Ramos (cell line): ENCODE data around the gene FGF3.

Source experiments
- in situ Hi-C: fragments of 300-500 bp; cut with MboI; formaldehyde crosslinking; loops from one replicate; pipeline ENCODE4 v1.14.3; 2022; ENCODE audit warnings: low sequenced_read_pairs; ENCODE audit not compliant: unreplicated experiment

Gene FGF3

GRCh38 chr11:69825941-69826340 lies 6.7 kb upstream of the FGF3 start:
- in situ Hi-C loops = no loop called here

DNA sequence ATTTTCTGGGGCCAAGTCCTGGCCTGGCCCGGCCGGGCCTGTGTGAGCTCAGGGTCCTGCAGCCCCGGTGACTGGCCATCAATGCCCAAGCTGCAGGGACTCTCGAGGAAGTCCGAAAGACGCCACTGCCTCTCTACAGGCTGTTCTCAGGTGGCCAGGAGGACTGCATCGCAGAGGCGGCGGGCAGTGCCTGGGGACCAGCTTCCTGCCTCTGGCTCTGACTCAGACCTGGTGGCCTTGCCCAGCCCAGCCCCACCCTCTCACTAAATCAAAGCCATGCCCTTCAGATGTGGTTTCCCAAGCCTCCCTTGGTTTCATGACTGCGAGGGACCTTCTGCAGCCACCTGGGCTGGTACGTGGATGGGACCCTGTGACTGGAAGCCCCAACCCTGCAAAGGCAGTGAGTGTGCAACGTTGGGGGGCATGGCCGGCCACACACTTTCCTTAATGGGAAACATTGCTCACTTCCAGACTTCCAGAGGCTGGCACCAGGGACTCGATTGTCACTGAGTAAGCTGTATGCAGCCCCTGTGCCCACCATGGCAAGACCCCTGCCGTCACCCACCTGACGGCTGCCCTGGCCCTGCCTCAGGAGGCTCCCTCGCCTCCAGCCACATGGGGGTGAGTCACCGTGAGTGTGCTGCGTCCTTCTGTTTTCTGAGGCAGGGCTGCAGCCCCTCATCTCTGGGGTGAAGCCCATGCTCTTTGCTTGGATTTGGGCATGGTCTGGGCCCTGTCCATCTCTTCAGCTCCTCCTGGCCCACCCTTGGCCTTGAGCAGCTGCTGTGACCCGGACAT lies 6.0 kb upstream of the FGF3 start:
- in situ Hi-C loops = no loop called here

DNA sequence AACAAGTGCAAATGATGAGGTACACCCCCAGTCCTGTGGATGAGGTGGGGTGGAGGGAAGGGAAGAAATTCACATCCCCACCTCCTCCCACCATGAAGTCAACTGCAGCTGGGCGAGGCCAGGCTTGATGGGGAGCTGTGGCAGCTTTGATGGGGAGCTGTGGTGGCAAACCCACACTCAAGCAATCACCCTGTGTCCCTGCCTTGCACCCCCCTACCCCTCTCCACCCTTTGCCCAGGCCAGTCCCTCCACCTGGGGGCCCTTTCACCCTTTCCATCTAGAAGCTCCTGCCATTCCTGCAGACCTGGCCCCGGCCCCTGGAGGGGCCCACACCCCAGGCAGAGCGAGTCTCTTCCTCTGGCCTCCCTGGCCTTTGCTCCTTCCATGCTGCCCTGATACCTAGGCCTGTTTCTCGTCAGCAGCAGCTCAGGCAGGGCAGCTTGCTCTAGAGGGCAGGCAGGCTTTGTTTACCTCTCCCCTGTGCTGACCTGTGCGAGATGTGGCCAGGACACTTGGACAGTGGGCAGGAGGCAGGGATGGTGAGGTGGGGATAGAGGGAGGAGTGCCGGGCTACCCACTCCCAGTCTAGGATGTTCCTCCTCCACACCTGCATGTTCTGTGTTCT lies 4.5 kb upstream of the FGF3 start:
- in situ Hi-C loops = no loop called here

DNA sequence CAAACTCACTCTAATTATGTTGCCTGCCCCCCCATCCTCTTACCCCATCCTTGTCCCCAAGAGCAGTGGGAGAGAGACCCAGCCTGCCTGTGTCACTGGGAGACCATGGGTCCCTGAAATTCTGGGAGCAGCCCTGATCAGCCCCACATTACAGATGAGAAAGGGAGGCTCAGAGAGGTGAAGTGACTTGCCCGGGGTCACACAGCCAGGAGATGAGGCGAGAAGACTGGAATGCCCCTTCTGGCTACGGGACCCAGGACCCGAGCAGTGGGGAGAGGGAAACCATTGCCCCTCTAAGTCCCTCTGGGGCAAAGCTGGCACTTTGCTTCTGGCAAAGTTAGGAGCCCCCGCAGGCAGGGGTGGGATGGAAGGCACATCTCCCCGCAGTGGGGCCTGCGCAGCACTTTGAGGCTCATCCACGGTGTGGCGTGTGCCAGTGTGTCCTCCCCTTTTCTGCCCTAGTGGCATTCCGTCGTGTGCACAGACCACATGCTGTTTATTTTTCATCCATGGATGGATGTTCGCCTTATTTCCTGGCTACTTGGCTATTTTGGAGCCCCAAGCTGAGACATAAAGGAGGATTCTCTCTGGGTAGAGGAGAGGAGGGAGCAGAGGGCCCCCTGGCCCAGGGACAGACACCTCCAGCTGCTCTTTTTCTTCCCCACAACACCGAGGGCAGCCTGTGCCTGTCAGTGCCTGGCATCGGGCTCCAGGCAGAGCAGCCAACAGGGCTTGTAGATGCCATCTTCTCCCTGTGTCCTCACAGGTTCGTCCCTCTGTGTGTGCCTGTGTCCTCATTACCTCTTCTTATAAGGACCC lies 3.7 kb upstream of the FGF3 start:
- in situ Hi-C loops = no loop called here

GRCh38 chr11:69821511-69822040 lies 2.4 kb upstream of the FGF3 start:
- in situ Hi-C loops = no loop called here

DNA sequence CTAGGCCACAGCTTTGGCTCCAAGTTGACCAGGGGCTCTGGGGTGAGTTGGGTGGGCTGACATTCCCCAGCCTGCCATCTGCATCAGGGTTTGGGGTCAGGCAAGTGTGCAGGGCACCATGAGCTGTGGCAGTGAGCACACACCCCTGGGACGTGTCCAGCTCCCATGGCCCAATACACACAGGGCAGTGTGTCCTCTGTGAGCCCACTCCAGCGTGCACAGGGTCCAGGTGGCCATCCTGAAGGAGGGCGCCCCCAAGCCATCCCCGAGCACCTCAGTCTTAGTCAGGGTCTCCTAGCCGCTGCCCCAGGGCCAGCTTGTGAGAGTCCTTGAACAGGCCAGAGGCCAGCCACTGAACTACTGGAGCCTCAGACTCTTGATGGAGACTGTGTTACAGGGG lies 1.2 kb upstream of the FGF3 start:
- in situ Hi-C loops = no loop called here

- in situ Hi-C loops = no loop called here
These were observed 390 bp upstream of the FGF3 start for GRCh38 chr11:69819541-69820070.

GRCh38 chr11:69818231-69818602 lies 999 bp downstream of the FGF3 start:
- in situ Hi-C loops = no loop called here

- in situ Hi-C loops = no loop called here
These were observed 1.7 kb downstream of the FGF3 start for GRCh38 chr11:69817265-69818230.

- in situ Hi-C loops = no loop called here
These were observed 2.5 kb downstream of the FGF3 start for GRCh38 chr11:69816671-69817070.

- in situ Hi-C loops = no loop called here
These were observed 3.2 kb downstream of the FGF3 start for GRCh38 chr11:69815973-69816372.

- in situ Hi-C loops = no loop called here
These were observed 4.3 kb downstream of the FGF3 start for GRCh38 chr11:69814902-69815301.

GRCh38 chr11:69814411-69814810 lies 4.8 kb downstream of the FGF3 start:
- in situ Hi-C loops = no loop called here

DNA sequence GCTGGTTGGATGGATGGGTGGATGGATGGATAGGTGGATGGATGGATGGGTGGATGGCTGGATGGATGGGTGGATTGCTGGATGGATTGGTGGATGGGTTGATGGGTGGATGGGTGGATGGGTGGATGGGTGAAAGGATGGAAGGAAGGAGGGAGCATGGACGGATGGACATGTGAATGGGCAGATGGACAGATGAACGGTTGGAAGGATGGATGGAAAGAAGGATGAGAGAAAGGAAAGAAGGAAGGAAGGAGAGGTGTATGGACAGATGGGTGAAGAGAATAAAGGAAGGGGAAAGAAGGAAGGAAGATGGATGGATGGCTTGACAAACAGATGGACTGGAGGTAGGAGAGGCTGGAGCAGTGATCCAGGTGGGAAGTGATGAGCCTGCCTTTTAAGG lies 5.4 kb downstream of the FGF3 start:
- in situ Hi-C loops = no loop called here

DNA sequence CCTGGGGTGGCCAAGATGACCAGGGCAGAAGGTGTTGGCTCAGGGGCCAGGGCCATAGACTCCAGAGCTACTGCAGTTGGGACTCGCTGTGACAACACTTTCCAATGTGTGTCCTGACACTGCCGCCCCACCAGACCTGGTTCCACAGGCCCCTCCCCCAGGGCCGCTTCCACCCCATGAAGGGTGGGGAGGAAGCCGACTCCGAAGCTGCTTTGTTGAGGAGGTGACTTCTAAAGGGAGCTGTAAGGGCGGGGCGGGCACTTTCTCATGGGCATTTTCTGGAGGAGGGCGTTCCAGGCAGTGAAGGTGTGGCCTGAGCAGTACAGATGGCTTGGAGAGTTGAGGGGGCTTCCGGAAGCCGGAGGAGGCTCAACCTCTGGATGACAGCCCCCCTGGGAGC lies 6.3 kb downstream of the FGF3 start:
- in situ Hi-C loops = no loop called here

- in situ Hi-C loops = no loop called here
These were observed 7.0 kb downstream of the FGF3 start for GRCh38 chr11:69812256-69812655.

DNA sequence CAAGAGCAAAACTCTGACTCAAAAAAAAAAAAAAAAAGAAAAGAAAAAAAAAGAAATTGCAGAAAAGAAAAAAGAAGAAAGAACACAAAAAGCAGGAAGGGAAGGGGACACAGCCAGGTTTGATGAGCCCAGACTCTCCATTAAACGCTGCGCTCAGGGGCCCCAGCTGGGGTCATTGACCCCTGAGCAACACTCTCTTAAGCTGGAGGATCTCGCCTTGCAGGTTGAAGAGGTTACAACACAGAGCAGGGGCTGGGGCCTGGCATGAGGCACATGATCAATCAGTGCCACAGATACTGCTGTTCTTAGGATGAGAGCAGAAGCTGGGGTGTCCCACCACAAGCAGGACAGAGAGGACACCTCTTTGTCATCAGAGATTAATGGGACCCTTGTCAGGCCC lies 7.8 kb downstream of the FGF3 start:
- in situ Hi-C loops = no loop called here

DNA sequence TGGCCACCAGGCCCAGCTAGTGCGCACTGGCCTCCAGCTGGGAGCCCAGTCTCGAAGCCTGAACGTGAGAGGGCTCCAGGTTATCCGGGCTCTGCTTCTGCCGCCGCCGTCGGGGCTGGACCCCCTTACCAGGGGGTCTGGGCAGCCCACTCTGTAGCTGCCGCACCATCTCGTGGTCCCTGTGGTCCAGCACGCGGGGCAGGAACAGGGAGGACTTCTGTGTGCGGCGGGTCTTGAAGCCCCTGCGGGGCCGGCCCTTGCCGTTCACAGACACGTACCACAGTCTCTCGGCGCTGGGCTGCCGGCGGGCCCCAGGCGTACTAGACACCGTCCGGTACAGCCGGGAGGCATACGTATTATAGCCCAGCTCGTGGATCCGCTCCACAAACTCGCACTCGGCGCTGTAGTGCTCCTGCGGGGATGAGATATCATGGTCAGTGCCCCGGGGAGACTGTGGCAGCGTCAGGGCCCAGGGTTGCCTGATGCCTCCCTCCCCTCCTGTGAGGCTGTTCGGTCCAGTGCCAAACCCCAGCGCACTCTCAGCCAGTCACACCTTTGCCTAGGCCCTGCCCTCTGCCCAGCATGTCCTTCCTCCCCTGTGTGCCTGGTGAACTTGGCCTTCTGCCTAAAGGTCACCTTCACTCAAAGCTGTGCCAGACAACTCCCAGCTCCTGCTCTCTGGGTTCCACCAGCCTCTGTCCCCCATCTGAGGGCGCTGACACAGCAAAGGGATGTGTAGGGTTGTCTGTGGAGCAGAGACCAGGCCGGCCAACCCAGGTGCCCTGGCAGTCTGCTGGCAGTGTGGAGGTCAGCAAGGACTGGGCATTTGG lies 8.7 kb downstream of the FGF3 start:
- in situ Hi-C loops = no loop called here

GRCh38 chr11:69808667-69809086 lies 10.5 kb downstream of the FGF3 start:
- in situ Hi-C loops = no loop called here
